Right ventricle myocardium inferior (tissue), 1 donor: ENCODE measurements around the gene MPHOSPH6. TPM values are rescaled to one million over a fixed set of nuclear protein-coding genes. Genes with fewer than 3 reads are reported as not detected.
"Not testable (repeated sequence)": the region's sequence is repeated elsewhere in the genome, so short reads cannot be mapped to it uniquely, and the experiment has no call there.

ENCODE experiments used
- ATAC-seq: fragments of 200-7000 bp; cut with Tn5 transposase; one replicate; pipeline ENCODE4 v1.9.1; 2020; ENCODE audit warnings: mild to moderate bottlenecking, moderate library complexity
- DNase-seq: peaks from one replicate; pipeline ENCODE4 v3.0.0; 2021; ENCODE audit errors: missing footprints
- intact Hi-C: fragments of 100-400 bp; cut with DNase I; formaldehyde crosslinking; loops from one replicate; pipeline ENCODE4 v1.11.0; 2022
- total RNA-seq: library from RNA; stranded (reverse); fragmentation: NEBNext Ultra II Directional; extraction: Animal tissue kit (Norgen Biotek cat#: 25700); gene quantifications from one replicate; pipeline ENCODE4 v1.2.1, GENCODE V29; 2021
- donor health status: DM: no; HTN: yes; CAD: no; lungs with severe emphysema.

MPHOSPH6 gene
- total RNA-seq, 1 donor from 2014 or later, result 9.6 TPM

DNA sequence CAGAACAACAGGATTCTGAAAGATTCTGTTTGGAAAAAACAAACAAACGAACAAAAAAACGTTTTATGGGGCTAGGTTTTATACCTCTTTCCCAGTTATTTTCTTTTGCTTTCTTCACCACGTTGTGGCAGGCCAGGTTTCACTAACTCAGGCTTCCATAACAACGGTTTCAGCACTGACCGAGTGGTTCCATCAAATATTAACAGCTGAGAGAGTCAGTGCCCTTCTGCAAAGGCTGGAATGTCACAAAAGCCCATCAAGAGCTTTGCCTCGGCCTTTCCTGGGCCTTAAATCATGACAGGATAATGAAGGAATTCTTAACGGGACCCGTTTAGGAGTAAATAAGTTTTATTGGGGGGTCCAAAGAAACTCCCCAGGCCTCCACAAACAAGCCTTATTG lies 34.2 kb downstream of the MPHOSPH6 start:
- DNase-seq, result no peak
- intact Hi-C loops, result no loop called here
- ATAC-seq, result no peak

DNA sequence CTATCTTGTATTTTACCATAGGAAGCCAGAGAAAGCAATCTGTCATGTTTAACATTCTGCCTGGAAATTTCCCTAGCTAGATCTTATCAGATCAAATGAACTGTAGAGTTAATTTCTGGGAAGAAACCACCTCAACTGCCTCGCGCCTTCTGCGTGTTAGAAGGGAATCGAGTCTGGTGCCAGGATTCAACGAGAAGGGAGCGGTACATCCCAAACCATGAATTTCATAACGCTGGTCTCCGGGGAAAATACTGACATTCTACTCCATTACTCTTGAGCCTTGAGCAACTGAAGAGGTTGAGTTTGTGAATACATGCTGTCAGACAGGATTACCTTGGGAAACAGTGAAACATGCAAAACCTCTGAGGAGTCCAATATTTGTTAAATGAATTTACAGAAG lies 35.2 kb downstream of the MPHOSPH6 start:
- intact Hi-C loops, result no loop called here
- ATAC-seq (no peak), DNase-seq (no peak)

DNA sequence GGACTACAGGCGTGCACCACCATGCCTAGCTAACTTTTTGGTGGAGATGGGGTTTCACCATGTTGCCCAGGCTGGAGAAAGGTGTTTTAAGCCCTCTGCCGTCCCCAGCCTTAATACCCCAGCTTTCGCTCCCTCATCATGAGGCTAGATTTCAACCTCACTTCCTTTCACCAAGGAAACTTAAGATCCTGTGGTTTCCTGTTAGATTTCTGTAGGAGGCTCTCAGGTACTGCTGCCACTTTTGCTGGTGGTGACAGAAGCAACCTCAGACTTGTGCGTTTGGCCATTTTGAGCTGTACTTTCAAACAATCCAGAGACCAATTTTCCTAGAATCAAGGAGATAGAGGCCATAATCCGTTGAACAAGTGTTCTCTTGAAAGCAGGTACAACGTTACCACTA lies 36.2 kb downstream of the MPHOSPH6 start:
- no peak for ATAC-seq

DNA sequence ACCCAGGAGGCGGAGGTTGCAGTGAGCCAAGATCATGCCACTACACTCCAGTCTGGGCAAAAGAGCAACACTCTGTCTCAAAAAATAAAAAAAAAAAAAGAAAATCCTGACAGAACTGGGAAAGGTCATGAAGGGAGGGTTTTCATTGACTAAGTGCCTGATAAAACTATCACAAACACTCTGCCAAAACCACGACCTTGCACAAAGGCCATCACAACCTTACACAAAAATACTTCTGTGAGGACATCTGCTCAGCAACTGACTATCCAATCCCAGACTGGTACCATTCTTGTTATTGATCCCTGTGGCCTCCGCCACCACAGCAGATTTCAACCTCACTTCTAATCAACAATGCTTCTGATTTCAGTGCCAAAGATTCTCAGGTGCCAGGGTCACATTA lies 40.1 kb downstream of the MPHOSPH6 start:
- intact Hi-C loops, result no loop called here
- no peak for DNase-seq
- ATAC-seq, result no peak

More for the DNA sequence above, 36.2 kb downstream of the MPHOSPH6 start:
- intact Hi-C loops, result no loop called here
- no peak for DNase-seq

DNA sequence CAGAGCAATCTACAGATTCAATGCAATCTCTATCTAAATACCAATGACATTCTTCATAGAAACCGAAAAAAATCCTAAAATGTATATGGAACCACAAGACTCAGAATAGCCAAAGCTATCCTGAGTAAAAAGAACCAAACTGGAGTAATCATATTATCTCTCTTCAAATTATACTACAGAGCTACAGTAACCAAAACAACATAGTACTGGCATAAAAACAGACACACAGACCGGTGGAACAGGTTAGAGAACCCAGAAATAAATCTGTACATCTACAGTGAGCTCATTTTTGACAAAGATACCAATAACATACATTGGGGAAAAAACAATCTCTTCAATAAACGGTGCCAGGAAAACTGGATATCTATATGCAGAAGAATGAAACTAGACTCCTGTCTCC lies 45.4 kb downstream of the MPHOSPH6 start:
- no peak for ATAC-seq
- no peak for DNase-seq
- intact Hi-C loops, result no loop called here

DNA sequence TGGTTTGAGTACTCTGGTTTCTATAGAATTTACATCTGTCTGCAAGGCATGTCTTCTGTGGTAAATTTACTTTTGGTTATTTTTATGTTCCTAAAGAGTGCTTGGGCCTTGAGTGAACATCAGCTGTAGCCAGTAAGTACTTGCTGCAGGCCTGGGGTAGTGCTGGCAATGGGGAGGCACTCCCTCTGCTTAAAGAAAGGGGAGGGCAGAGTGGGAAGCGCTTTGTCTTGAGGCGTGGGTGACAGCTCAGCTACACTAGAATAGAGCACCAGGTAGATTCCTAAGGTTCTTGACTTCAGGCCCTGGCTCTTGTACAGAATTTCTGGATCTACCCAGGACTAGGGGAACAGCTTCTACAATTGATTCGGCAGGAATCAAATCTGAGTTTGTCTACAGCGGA lies 50.6 kb downstream of the MPHOSPH6 start:
- DNase-seq (no peak), ATAC-seq (no peak)
- intact Hi-C loops, result no loop called here

DNA sequence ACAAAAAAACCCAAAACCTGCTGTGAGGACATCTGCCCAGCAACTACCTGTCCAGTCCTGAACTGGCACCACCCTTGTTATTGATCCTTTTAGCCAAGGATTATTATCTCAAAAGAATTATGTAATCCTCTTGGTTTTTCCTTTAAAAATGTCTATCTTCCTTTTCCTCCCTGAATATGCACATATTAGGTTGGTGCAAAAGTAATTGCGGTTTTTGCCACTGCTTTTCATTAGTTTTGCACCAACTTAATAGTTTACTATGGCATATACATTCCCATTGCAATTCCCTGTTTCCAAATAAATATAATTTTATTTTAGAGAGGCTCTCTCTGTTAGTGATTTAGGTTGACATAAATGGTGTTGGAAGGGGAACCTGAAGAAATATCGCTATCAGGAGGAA lies 51.3 kb downstream of the MPHOSPH6 start:
- no peak for DNase-seq
- intact Hi-C loops, result no loop called here
- no peak for ATAC-seq

DNA sequence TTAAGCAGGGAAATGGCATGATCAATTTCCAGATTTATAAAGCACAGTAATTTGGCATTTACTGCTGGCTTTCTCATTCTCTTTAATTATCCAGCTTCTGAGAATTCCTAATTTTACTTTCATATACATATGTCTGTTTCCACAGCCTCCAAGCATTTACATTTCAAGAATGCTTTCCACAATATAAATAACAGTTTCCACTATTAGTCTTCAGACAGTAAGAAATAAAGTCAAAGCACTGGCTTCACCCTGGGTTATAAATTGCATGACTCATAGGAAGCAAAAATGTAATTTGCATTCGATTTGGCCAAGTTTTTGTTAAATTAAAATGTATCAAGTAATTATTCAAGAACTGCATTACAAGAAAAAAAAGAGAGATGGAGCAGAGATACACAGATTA lies 53.5 kb downstream of the MPHOSPH6 start:
- intact Hi-C loops, result no loop called here
- no peak for ATAC-seq
- DNase-seq, result no peak

DNA sequence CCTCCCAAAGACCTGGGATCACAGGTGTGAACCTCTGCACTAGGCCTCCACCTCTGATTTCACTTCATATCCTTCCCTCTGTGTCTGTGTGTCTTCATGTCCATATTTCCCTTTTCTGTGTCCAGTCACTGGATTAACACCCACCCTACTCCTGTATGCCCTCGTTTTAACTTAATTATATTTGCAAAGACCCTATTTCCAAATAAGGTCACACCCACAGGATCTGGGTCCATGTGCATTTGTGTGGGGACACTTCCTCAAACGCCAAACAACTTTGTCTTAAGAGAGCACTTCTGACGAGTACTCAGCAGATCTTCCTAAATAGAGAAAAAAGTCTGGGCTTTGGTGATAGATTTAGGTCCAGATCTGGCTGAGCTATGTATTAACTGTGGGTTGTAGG lies 56.3 kb downstream of the MPHOSPH6 start:
- DNase-seq (no peak), ATAC-seq (no peak)
- intact Hi-C loops, result no loop called here

DNA sequence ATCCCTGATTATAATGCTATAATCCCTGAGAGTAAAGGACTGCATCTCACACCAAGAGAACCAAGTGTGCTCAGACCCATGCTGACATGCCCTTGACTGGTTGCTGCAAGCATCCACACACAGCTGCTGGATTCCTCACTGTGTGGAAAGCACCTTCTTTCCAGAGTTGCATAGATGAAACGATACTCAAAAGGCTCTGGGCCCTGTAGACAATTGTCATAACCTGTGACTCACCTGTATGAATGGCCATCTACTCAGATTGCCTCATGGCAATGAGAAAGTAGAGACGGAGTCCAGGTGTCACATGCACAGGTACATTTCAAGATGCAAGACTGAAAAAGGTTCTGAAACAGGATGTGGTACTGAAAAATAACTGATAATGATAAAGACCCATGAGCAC lies 58.1 kb downstream of the MPHOSPH6 start:
- no peak for ATAC-seq
- intact Hi-C loops, result no loop called here
- no peak for DNase-seq

DNA sequence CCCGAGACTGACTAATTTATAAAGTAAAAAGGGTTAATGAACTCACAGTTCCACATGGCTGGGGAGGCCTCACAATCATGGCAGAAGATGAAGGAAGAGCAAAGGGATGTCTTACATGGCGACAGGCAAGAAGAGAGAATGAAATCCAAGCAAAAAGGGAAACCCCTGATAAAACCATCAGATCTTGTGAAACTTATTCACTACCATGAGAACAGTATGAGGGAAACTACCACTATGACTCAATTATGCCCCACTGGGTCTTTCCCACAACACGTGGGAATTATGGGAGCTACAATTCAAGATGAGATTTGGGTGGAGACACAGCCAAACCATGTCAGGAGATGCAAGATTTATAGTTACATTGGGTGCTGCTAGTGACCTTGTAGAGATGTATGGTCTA lies 60.8 kb downstream of the MPHOSPH6 start:
- DNase-seq, intact Hi-C loops, ATAC-seq: not testable (repeated sequence)

DNA sequence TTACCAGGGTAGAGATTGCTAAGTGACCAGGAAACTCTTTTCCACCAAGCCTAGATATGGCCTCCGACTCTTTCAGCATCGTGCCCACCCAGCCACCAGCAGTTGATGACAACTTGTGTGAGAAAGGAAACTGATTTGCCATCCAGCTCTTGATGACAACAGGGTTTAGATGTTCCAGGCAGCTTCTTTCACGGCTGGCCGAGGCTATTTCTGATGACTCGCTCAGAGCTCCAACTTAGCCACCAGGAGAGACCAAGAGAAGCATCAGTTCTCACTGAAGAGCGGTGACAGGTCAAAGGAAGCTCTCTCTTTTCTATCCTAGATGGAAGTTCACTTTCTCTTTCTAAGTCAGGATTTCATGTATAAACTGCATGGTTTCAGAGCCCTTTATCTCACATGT lies 61.2 kb downstream of the MPHOSPH6 start:
- no peak for DNase-seq
- intact Hi-C loops, result no loop called here

DNA sequence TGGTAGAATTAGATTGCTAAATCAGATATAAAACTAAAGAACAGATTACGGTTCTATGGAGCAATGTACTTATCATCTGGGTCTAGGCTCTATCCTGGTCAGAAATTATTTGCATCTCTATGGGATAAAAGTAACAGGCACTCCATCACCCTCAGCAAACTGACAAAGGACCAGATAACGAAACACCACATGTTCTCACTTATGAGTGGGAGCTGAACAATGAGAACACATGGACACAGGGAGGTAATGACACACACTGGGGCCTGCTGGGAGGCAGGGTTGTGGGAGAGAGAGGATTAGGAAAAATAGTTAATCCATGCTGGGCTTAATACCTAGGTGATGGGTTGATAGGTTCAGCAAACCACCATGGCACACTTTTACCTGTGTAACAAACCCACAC lies 61.9 kb downstream of the MPHOSPH6 start:
- ATAC-seq (no peak), DNase-seq (no peak)
- intact Hi-C loops, result no loop called here

More for the DNA sequence above, 61.2 kb downstream of the MPHOSPH6 start:
- no peak for ATAC-seq

DNA sequence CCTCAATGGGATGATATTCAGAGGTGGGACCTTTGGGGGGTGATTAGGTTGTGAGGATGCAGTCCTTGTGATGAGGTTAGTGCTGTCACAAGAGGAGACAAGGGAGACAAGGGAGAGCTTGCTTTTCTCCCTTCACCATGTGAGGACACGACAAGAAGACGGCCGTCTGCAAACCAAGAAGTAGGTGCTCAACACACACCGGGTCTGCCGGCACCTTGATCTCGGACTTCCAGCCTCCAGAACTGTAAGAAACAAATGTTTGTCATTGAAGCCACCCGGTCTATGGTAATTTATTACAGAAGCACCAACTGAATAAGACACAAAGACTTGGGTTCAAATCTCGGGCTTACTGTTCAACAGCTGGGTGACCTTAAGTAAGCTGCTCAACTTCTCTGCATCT lies 64.9 kb downstream of the MPHOSPH6 start:
- ATAC-seq (no peak), DNase-seq (no peak)
- intact Hi-C loops, result no loop called here

Other genes starting within 250 kb of the MPHOSPH6 start
- 0.43 TPM for gene SDR42E1, start 158.8 kb downstream of the MPHOSPH6 start, total RNA-seq
- not detected for gene HSD17B2, start 135.0 kb downstream of the MPHOSPH6 start, total RNA-seq